Neuronal stem cell (in vitro differentiated cells): ENCODE measurements around the gene CKM.

ENCODE experiments used
- DNase-seq: peaks from one replicate; pipeline ENCODE4 v3.0.0-alpha.2; 2013; ENCODE audit warnings: low spot score
- H2AFZ ChIP-seq: one replicate; pipeline ENCODE4 v1.6.1; 2013; ENCODE audit warnings: mild to moderate bottlenecking, low read length, inconsistent platforms
- H2AK5ac ChIP-seq: 2 replicates; pipeline ENCODE4 v1.6.1; 2013; ENCODE audit warnings: low read depth, mild to moderate bottlenecking, inconsistent platforms, low read length, moderate library complexity, mixed read lengths
- H2BK120ac ChIP-seq: 2 replicates; pipeline ENCODE4 v1.6.1; 2013; ENCODE audit warnings: low read depth, mild to moderate bottlenecking, inconsistent platforms, low read length, moderate library complexity, mixed read lengths
- H2BK12ac ChIP-seq: one replicate; pipeline ENCODE4 v1.6.1; 2013; ENCODE audit warnings: low read length, inconsistent platforms
- H2BK15ac ChIP-seq: 2 replicates; pipeline ENCODE4 v1.6.1; 2013; ENCODE audit warnings: mild to moderate bottlenecking, low read length, inconsistent platforms, mixed read lengths
- H2BK5ac ChIP-seq: one replicate; pipeline ENCODE4 v1.6.1; 2013; ENCODE audit warnings: inconsistent platforms, mild to moderate bottlenecking, low read length, moderate library complexity
- H3K14ac ChIP-seq: one replicate; pipeline ENCODE4 v1.6.1; 2013; ENCODE audit warnings: low read length, inconsistent platforms
- H3K18ac ChIP-seq: 2 replicates; pipeline ENCODE4 v1.6.1; 2013; ENCODE audit warnings: low read length, inconsistent platforms
- H3K23ac ChIP-seq: 2 replicates; pipeline ENCODE4 v1.6.1; 2013; ENCODE audit warnings: low read depth, mild to moderate bottlenecking, mixed read lengths, low read length, inconsistent platforms; ENCODE audit not compliant: poor library complexity
- H3K27ac ChIP-seq: replicated peaks from 3 replicates; pipeline ENCODE4 v1.5.1; 2013; ENCODE audit warnings: low read length, inconsistent platforms
- H3K27me3 ChIP-seq, 3 experiments: 2 replicates each; pipeline ENCODE4 v1.6.1; 2013; ENCODE audit warnings: low read length in 3 of 3, mild to moderate bottlenecking in 2 of 3, inconsistent platforms in 1 of 3, low read depth in 1 of 3, mixed read lengths in 1 of 3, moderate library complexity in 1 of 3; ENCODE audit not compliant: control insufficient read depth in 3 of 3, insufficient read depth in 3 of 3
- H3K36me3 ChIP-seq, 2 donors: replicated peaks in 1 of 2; 2 replicates each; pipeline ENCODE4 v1.6.1; 2013; ENCODE audit warnings: low read length in 2 of 2; ENCODE audit not compliant: control insufficient read depth in 2 of 2, insufficient read depth in 2 of 2
- H3K4ac ChIP-seq: 2 replicates; pipeline ENCODE4 v1.6.1; 2013; ENCODE audit warnings: inconsistent platforms, mild to moderate bottlenecking, low read length, moderate library complexity
- H3K4me1 ChIP-seq, 2 donors: 1 replicate in 1 of 2; 2 replicates in 1 of 2; pipeline ENCODE4 v1.6.1; 2013; ENCODE audit warnings: low read length in 2 of 2, low read depth in 1 of 2; ENCODE audit not compliant: control insufficient read depth in 2 of 2, insufficient read depth in 1 of 2
- H3K4me2 ChIP-seq: one replicate; pipeline ENCODE4 v1.6.1; 2013; ENCODE audit warnings: mild to moderate bottlenecking, low read length, inconsistent platforms; ENCODE audit not compliant: insufficient read depth, poor library complexity, severe bottlenecking
- H3K4me3 ChIP-seq, 2 donors: 2 replicates each; pipeline ENCODE4 v1.5.1; 2013; ENCODE audit warnings: low read length in 2 of 2, mild to moderate bottlenecking in 2 of 2, inconsistent platforms in 1 of 2, moderate library complexity in 1 of 2
- H3K79me1 ChIP-seq: one replicate; pipeline ENCODE4 v1.6.1; 2013; ENCODE audit warnings: low read depth, mild to moderate bottlenecking, inconsistent platforms, low read length, moderate library complexity
- H3K9ac ChIP-seq: one replicate; pipeline ENCODE4 v1.6.1; 2013; ENCODE audit warnings: mild to moderate bottlenecking, low read depth, low read length, inconsistent platforms; ENCODE audit not compliant: poor library complexity
- H3K9me3 ChIP-seq, 2 donors: replicated peaks in 1 of 2; 2 replicates each; pipeline versions ENCODE3 to v1.6.1; 2013; ENCODE audit warnings: low read length in 2 of 2, mild to moderate bottlenecking in 2 of 2, inconsistent platforms in 1 of 2, low read depth in 1 of 2, mixed read lengths in 1 of 2, moderate library complexity in 1 of 2; ENCODE audit not compliant: control insufficient read depth in 2 of 2, insufficient read depth in 1 of 2
- H4K8ac ChIP-seq: one replicate; pipeline ENCODE4 v1.6.1; 2013; ENCODE audit warnings: low read depth, mild to moderate bottlenecking, inconsistent platforms, low read length, moderate library complexity
- H4K91ac ChIP-seq: one replicate; pipeline ENCODE4 v1.6.1; 2013; ENCODE audit warnings: low read length, low read depth, mild to moderate bottlenecking, inconsistent platforms; ENCODE audit not compliant: poor library complexity
- WGBS, 2 donors: extraction: QIAGEN DNeasy Blood & Tissue Kit; methylation state at CpG; one replicate each; pipeline ENCODE4 v1.1.7; 2013; ENCODE audit warnings: missing lambda C conversion rate in 2 of 2, mixed read lengths in 1 of 2; ENCODE audit not compliant: insufficient read length in 2 of 2, insufficient replicate concordance in 1 of 2; ENCODE audit errors: extremely low coverage in 2 of 2; 5-methylcytosine and 5-hydroxymethylcytosine counted together

The CKM gene

GRCh38 chr19:45324349-45324907, 1.8 kb upstream of the CKM start:
- H2AK5ac ChIP-seq = peak overlapping the region; percentile 98
- peaks cover 0 to 31% (median 17%) of the 10 kb centered on the region in 3 experiments for H3K27me3 ChIP-seq
- no CpG with 5 or more reads among the region's 11 CpGs for WGBS, 2 donors
- no peak overlapping the region for H2BK12ac ChIP-seq
- H3K18ac ChIP-seq = peak overlapping the region; percentile 7
- peak overlapping the region; percentile 78 for H2AFZ ChIP-seq
- no peak overlapping the region for H2BK120ac ChIP-seq
- peak overlapping the region; percentile 26 for H2BK5ac ChIP-seq
- H3K79me1 ChIP-seq = no peaks in the 10 kb centered on the region
- H3K14ac ChIP-seq = no peak overlapping the region
- H3K4me2 ChIP-seq = no peak overlapping the region
- H2BK15ac ChIP-seq = peak overlapping the region; percentile 62
- no peak overlapping the region for H3K4me3 ChIP-seq
- peaks cover 13 to 14% of the 10 kb centered on the region in 2 donors for H3K4me1 ChIP-seq
- H3K4ac ChIP-seq = no peak overlapping the region
- no peaks in the 10 kb centered on the region for H3K36me3 ChIP-seq
- H3K23ac ChIP-seq = peak overlapping the region; percentile 52
- H4K8ac ChIP-seq = no peak overlapping the region
- no peaks in the 10 kb centered on the region for H3K9me3 ChIP-seq
- no peak overlapping the region for H4K91ac ChIP-seq
- DNase-seq = no peak
- no peak overlapping the region for H3K9ac ChIP-seq
- no peak overlapping the region for H3K27ac ChIP-seq

DNA sequence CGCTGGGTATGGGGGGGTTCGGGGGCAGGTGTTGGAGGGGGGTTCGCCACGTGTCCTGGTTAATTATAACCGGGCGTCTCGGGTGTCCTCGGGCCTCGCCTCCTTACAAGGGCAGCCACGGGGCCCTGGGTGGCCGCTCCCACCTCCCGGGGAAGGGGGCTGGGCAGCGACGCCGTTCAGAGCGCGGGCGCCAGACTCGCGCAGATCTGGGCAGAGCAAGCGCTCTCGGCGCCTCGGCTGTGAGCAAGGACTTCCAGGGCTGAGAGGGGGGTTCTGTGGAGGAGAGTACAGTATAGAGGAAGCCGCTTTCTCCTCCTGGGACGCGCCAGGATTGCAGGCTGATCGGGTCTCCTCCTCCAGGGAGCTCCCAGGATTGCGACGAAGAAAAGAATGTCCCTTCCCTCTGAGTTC, 1.0 kb upstream of the CKM start:
- no CpG with 5 or more reads among the region's 30 CpGs for WGBS, 2 donors
- no peak for DNase-seq

DNA sequence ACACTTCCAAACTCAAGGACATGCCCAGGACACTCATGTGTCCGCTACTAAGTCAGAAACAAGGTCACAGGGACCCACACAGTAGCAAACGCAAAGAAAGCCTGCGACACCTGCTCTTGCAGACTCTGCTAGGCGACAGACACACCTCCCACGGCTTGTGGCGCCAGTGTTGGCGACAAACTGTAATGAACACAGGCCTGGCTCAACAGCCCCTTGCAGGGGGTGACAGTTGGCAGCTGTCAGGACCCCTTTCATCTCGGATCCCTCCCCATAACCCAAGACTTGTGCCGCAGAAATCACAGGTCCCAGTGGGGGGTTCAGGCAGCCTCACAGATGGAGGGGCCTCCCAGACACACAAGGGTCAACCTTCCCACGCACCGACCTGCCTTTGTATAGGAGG, 364 bp downstream of the CKM start:
- no peak overlapping the region for H2BK15ac ChIP-seq
- H3K27me3 ChIP-seq = peaks cover 0 to 31% (median 21%) of the 10 kb centered on the region in 3 experiments
- no peak overlapping the region for H3K4ac ChIP-seq
- H4K8ac ChIP-seq = no peak overlapping the region
- no peaks in the 10 kb centered on the region for H3K9me3 ChIP-seq
- H2AK5ac ChIP-seq = no peak overlapping the region
- no peak overlapping the region for H2AFZ ChIP-seq
- WGBS, 2 donors = no CpG with 5 or more reads among the region's 11 CpGs
- no peaks in the 10 kb centered on the region for H3K36me3 ChIP-seq
- DNase-seq = no peak
- H3K14ac ChIP-seq = no peak overlapping the region
- H4K91ac ChIP-seq = no peak overlapping the region
- H2BK5ac ChIP-seq = no peak overlapping the region
- no peak overlapping the region for H3K23ac ChIP-seq
- H3K4me1 ChIP-seq = peaks cover 13 to 14% of the 10 kb centered on the region in 2 donors
- no peak overlapping the region for H2BK12ac ChIP-seq
- no peaks in the 10 kb centered on the region for H3K79me1 ChIP-seq
- peak overlapping the region; percentile 44 for H3K18ac ChIP-seq
- no peak overlapping the region for H3K9ac ChIP-seq
- H3K4me2 ChIP-seq = no peak overlapping the region
- no peak overlapping the region for H3K4me3 ChIP-seq
- H3K27ac ChIP-seq = no peak overlapping the region
- peak overlapping the region; percentile 9 for H2BK120ac ChIP-seq

More for the DNA sequence above, 1.0 kb upstream of the CKM start:
- Histone ChIP-seq H3K4me2 (peak overlapping the region; percentile 78), H4K91ac (no peak overlapping the region), H3K79me1 (no peaks in the 10 kb centered on the region), H2BK120ac (no peak overlapping the region), H3K4ac (no peak overlapping the region), H3K14ac (no peak overlapping the region), H3K4me1 (peaks cover 13 to 14% of the 10 kb centered on the region in 2 donors), H3K27ac (no peak overlapping the region), H3K9ac (no peak overlapping the region), H2BK12ac (no peak overlapping the region), H2BK15ac (peak overlapping the region; percentile 62), H3K4me3 (peak overlapping the region in 1 of 2 donors; percentile 47), H3K27me3 (peaks cover 0 to 31% (median 17%) of the 10 kb centered on the region in 3 experiments), H2AFZ (peak overlapping the region; percentile 78), H2AK5ac (no peak overlapping the region), H3K36me3 (no peaks in the 10 kb centered on the region), H3K9me3 (no peaks in the 10 kb centered on the region), H3K18ac (peak overlapping the region; percentile 93), H2BK5ac (no peak overlapping the region), H3K23ac (no peak overlapping the region), H4K8ac (no peak overlapping the region)

DNA sequence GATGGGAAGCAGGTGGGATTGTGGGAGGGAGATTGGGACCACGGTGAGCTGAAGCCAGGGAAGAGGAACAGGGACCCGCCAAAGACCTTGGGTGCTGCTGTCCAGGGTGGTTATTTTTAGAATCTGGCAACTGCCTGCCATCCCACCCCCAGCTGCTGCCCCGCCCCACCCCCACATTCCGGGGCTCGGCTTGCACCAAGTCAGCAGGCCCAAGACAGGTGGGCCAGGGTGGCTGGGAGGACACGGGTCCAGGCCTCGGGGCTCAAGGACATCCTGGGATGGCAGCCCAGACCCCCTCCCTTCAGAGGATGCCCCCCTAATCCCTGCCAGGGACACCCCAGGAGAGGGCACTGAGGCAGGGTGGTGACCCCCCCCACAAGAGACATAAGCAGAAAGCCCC, 827 bp downstream of the CKM start:
- H3K27me3 ChIP-seq = peaks cover 0 to 31% (median 21%) of the 10 kb centered on the region in 3 experiments
- peak overlapping the region; percentile 9 for H2BK120ac ChIP-seq
- H3K4me3 ChIP-seq = no peak overlapping the region
- H2BK15ac ChIP-seq = no peak overlapping the region
- H3K36me3 ChIP-seq = no peaks in the 10 kb centered on the region
- no peak overlapping the region for H3K9ac ChIP-seq
- H3K4ac ChIP-seq = no peak overlapping the region
- no peak overlapping the region for H3K23ac ChIP-seq
- no peak overlapping the region for H3K18ac ChIP-seq
- no peak overlapping the region for H2BK5ac ChIP-seq
- no peak overlapping the region for H2AFZ ChIP-seq
- no peak overlapping the region for H3K14ac ChIP-seq
- H3K79me1 ChIP-seq = no peaks in the 10 kb centered on the region
- WGBS, 2 donors = no CpG with 5 or more reads among the region's 7 CpGs
- H2AK5ac ChIP-seq = no peak overlapping the region
- no peak overlapping the region for H3K27ac ChIP-seq
- no peak overlapping the region for H3K4me2 ChIP-seq
- no peak for DNase-seq
- peaks cover 13 to 14% of the 10 kb centered on the region in 2 donors for H3K4me1 ChIP-seq
- no peak overlapping the region for H4K91ac ChIP-seq
- no peak overlapping the region for H4K8ac ChIP-seq
- H2BK12ac ChIP-seq = no peak overlapping the region
- H3K9me3 ChIP-seq = no peaks in the 10 kb centered on the region
